Muscle layer of colon (tissue), 2 donors: ENCODE data around the gene CNNM1.

Experiments
- H3K27ac ChIP-seq: one replicate; pipeline ENCODE4 v1.7.0; 2013; ENCODE audit warnings: low read depth, mild to moderate bottlenecking, low read length, moderate library complexity
- H3K27me3 ChIP-seq, 2 donors: one replicate each; pipeline ENCODE4 v1.7.0; 2013; ENCODE audit warnings: low read length in 2 of 2, mild to moderate bottlenecking in 2 of 2; ENCODE audit not compliant: insufficient read depth in 2 of 2, control insufficient read depth in 1 of 2
- H3K36me3 ChIP-seq: one replicate; pipeline ENCODE4 v1.7.0; 2013; ENCODE audit warnings: mild to moderate bottlenecking, low read length; ENCODE audit not compliant: insufficient read depth
- H3K4me1 ChIP-seq: one replicate; pipeline ENCODE4 v1.7.0; 2013; ENCODE audit warnings: mild to moderate bottlenecking, low read length; ENCODE audit not compliant: insufficient read depth
- H3K4me3 ChIP-seq, 2 donors: one replicate each; pipeline ENCODE4 v1.7.0; 2013; ENCODE audit warnings: low read length in 2 of 2, low read depth in 1 of 2, mild to moderate bottlenecking in 1 of 2, moderate library complexity in 1 of 2
- H3K9ac ChIP-seq: one replicate; pipeline ENCODE4 v1.7.0; 2013; ENCODE audit warnings: low read length
- H3K9me3 ChIP-seq: one replicate; pipeline ENCODE4 v1.7.0; 2013; ENCODE audit warnings: mild to moderate bottlenecking, low read length
- donor health status: abdominal sarcoma.
- donor health status: Adenocarcinoma of cecum.

CNNM1 gene

GRCh38 chr10:99395750-99396445 is 66.7 kb downstream of the CNNM1 start:
- Histone ChIP-seq H3K4me3 (no peak overlapping the region), H3K4me1 (peaks cover 8% of the 10 kb centered on the region), H3K27me3 (no peaks in the 10 kb centered on the region), H3K9me3 (no peaks in the 10 kb centered on the region), H3K9ac (no peak overlapping the region), H3K27ac (no peak overlapping the region), H3K36me3 (peaks cover 30% of the 10 kb centered on the region)

DNA sequence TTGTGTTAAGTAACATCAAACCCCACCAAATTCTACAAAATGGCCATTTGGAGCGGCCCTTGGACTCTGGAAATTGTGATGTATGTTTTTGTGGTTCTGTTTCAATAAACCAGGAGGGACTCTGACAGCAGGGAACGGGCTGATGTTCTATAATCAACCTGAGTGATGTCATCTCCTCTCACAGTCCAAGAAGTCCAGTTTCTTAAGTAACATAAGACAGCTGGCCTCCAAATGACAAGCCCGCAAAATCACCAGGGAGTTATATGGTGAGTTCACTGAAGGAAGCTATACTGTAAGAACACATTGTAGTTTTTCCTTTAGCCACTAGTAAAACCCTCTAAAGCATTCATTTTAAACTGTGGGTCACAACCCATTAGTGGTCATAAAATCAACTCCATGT is 67.3 kb downstream of the CNNM1 start:
- Histone ChIP-seq H3K27me3 (no peaks in the 10 kb centered on the region), H3K4me1 (peaks cover 8% of the 10 kb centered on the region), H3K9me3 (no peaks in the 10 kb centered on the region), H3K27ac (no peak overlapping the region), H3K36me3 (peaks cover 34% of the 10 kb centered on the region), H3K4me3 (no peak overlapping the region), H3K9ac (no peak overlapping the region)

- H3K36me3 ChIP-seq, result peaks cover 61% of the 10 kb centered on the region
- H3K9ac ChIP-seq, result no peak overlapping the region
- no peak overlapping the region for H3K27ac ChIP-seq
- peaks cover 7% of the 10 kb centered on the region for H3K4me1 ChIP-seq
- no peaks in the 10 kb centered on the region for H3K9me3 ChIP-seq
- no peak overlapping the region for H3K4me3 ChIP-seq
- no peaks in the 10 kb centered on the region for H3K27me3 ChIP-seq
Observed at GRCh38 chr10:99399664-99400063, 70.5 kb downstream of the CNNM1 start.

- Histone ChIP-seq H3K36me3 (peaks cover 68% of the 10 kb centered on the region), H3K9ac (no peak overlapping the region), H3K4me1 (no peaks in the 10 kb centered on the region), H3K27ac (no peak overlapping the region), H3K27me3 (no peaks in the 10 kb centered on the region), H3K9me3 (no peaks in the 10 kb centered on the region), H3K4me3 (no peak overlapping the region)
Observed at GRCh38 chr10:99403674-99404073, 74.5 kb downstream of the CNNM1 start.

DNA sequence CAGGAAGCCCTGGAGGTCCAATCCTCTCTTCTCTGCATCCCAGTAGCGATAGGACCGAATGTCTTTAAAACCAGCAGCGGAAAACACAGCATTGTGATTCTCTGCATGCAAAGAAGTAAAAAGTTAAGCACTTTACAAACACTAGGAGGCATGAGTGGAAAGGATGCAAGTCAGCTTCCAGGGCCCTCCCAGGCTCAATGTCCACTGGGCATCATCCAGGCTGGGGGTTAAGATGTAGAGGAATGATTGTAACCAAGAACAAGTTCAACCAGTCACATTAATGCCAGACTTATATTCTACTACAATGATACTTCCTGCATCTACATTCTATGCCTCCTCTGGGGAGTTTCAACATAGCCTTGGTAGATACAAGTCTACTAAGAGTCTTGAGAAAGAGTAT is 77.0 kb downstream of the CNNM1 start:
- peaks cover 56% of the 10 kb centered on the region for H3K36me3 ChIP-seq
- no peak overlapping the region for H3K4me3 ChIP-seq
- H3K4me1 ChIP-seq, result no peaks in the 10 kb centered on the region
- no peaks in the 10 kb centered on the region for H3K9me3 ChIP-seq
- H3K27ac ChIP-seq, result no peak overlapping the region
- H3K9ac ChIP-seq, result no peak overlapping the region
- no peaks in the 10 kb centered on the region for H3K27me3 ChIP-seq

GRCh38 chr10:99410146-99410545 is 81.0 kb downstream of the CNNM1 start:
- Histone ChIP-seq H3K9ac (no peak overlapping the region), H3K27me3 (no peaks in the 10 kb centered on the region), H3K27ac (no peak overlapping the region), H3K9me3 (no peaks in the 10 kb centered on the region), H3K4me3 (no peak overlapping the region), H3K4me1 (no peaks in the 10 kb centered on the region), H3K36me3 (peaks cover 20% of the 10 kb centered on the region)

- Histone ChIP-seq H3K9ac (no peak overlapping the region), H3K4me3 (no peak overlapping the region), H3K27ac (no peak overlapping the region), H3K9me3 (no peaks in the 10 kb centered on the region), H3K4me1 (no peaks in the 10 kb centered on the region), H3K36me3 (peaks cover 15% of the 10 kb centered on the region), H3K27me3 (no peaks in the 10 kb centered on the region)
Observed at GRCh38 chr10:99410876-99411275, 81.7 kb downstream of the CNNM1 start.

GRCh38 chr10:99411546-99411945 is 82.4 kb downstream of the CNNM1 start:
- Histone ChIP-seq H3K27ac (no peak overlapping the region), H3K4me1 (no peaks in the 10 kb centered on the region), H3K27me3 (no peaks in the 10 kb centered on the region), H3K4me3 (no peak overlapping the region), H3K9me3 (no peaks in the 10 kb centered on the region), H3K9ac (no peak overlapping the region), H3K36me3 (peaks cover 8% of the 10 kb centered on the region)

- H3K36me3 ChIP-seq, result peaks cover 3% of the 10 kb centered on the region
- no peaks in the 10 kb centered on the region for H3K9me3 ChIP-seq
- no peak overlapping the region for H3K9ac ChIP-seq
- no peak overlapping the region for H3K27ac ChIP-seq
- H3K27me3 ChIP-seq, result no peaks in the 10 kb centered on the region
- H3K4me1 ChIP-seq, result no peaks in the 10 kb centered on the region
- no peak overlapping the region for H3K4me3 ChIP-seq
Observed at GRCh38 chr10:99412099-99412498, 82.9 kb downstream of the CNNM1 start.

GRCh38 chr10:99418910-99419624 is 89.9 kb downstream of the CNNM1 start:
- no peaks in the 10 kb centered on the region for H3K27me3 ChIP-seq
- H3K9me3 ChIP-seq, result no peaks in the 10 kb centered on the region

DNA sequence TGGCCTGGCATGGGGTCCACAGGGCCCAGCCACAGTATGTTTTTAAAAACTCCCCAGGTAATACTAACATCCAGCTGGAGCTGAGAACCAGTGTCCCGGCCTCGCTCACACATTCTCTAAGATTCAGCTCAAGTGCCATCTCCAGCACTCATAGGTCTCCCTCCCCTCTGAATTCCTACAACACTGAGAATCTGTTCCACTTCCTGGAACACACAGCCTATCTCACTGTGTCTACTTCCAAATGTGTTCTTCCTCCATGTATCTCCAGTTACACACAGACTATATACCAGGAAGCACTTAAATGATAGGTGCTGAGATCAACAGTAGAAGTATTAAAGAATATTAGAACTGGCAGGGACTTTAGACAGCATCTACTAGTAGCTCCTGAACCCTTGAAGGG is 90.5 kb downstream of the CNNM1 start:
- Histone ChIP-seq H3K9me3 (no peaks in the 10 kb centered on the region), H3K27ac (no peak overlapping the region), H3K27me3 (no peaks in the 10 kb centered on the region), H3K36me3 (peaks cover 21% of the 10 kb centered on the region), H3K4me1 (no peaks in the 10 kb centered on the region), H3K9ac (no peak overlapping the region), H3K4me3 (no peak overlapping the region)

More at GRCh38 chr10:99418910-99419624, 89.9 kb downstream of the CNNM1 start:
- no peaks in the 10 kb centered on the region for H3K4me1 ChIP-seq
- H3K27ac ChIP-seq, result no peak overlapping the region
- no peak overlapping the region for H3K9ac ChIP-seq
- peaks cover 21% of the 10 kb centered on the region for H3K36me3 ChIP-seq
- H3K4me3 ChIP-seq, result no peak overlapping the region
